HL-60 (cell line): ENCODE results near the gene PRAMEF20.
"Not testable (repeated sequence)": the region's sequence is repeated elsewhere in the genome, so short reads cannot be mapped to it uniquely, and the experiment has no call there.

Experiments used
- CTCF ChIP-seq: IDR thresholded peaks from one replicate; pipeline ENCODE4 v1.5.1; 2011; ENCODE audit warnings: low read length, control low read depth, inconsistent platforms; ENCODE audit not compliant: insufficient read depth
- POLR2AphosphoS5 ChIP-seq: IDR thresholded peaks from 2 replicates; pipeline ENCODE4 v1.6.1; 2012; ENCODE audit warnings: low read depth
- REST ChIP-seq: IDR thresholded peaks from 2 replicates; pipeline ENCODE4 v1.6.1; 2012; ENCODE audit warnings: low read depth; ENCODE audit not compliant: insufficient replicate concordance
- SPI1 ChIP-seq: IDR thresholded peaks from 2 replicates; pipeline ENCODE4 v1.6.1; 2012; ENCODE audit warnings: low read depth, mild to moderate bottlenecking, borderline replicate concordance

- not testable (repeated sequence) for TF ChIP-seq REST, POLR2AphosphoS5, CTCF, SPI1
These were observed 17.2 kb upstream of the PRAMEF20 start for GRCh38 chr1:13393004-13393403.
